ENCODE results near the gene SLC4A9.
"Not testable (repeated sequence)": the region's sequence is repeated elsewhere in the genome, so short reads cannot be mapped to it uniquely, and the experiment has no call there.

The SLC4A9 gene

DNA sequence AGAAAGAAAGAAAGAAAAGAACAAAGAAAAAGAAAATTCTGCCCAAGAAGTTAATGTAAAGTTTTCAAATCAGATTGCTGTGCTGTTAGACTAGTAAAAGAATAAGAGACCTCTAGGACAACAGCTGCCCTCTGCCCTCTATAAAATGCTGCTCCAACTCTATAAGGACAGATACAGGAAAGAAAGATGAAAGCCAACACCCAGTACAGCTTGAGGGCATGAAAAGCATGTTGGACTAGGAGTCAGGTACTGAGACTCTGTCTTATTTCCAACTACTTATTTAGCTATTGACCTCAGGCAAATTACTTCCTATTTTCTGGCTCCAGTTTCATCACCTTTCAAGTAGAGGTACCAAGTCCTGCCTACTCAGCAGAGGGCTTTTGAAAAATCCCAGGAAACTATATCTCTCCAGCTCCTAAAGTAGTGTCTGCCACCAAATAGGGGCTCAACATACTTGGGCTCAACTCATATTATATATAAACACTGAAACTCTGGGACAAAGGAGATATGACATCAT is 19.3 kb upstream of the SLC4A9 start:
- DNase-seq: no peak

DNA sequence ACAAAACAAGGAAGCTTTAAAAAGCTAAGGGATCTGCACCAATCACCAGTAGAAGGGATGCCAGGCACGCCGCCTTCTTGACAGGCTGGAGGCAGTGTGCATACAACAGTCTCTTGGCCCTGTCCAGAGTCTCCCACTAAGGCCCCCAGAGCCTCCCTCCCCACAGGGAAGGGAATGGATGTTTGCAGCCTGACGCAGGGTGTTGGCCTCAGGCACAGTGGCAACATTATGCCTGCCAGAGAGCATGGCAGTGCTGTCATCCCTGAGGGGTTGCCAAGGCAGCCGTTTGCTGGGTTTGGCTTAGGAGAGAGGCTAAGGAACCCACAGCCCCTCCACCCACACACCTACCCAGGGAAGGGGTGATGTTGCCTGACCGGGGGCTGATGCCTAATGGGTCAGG is 18.4 kb upstream of the SLC4A9 start:
- DNase-seq: no peak

DNA sequence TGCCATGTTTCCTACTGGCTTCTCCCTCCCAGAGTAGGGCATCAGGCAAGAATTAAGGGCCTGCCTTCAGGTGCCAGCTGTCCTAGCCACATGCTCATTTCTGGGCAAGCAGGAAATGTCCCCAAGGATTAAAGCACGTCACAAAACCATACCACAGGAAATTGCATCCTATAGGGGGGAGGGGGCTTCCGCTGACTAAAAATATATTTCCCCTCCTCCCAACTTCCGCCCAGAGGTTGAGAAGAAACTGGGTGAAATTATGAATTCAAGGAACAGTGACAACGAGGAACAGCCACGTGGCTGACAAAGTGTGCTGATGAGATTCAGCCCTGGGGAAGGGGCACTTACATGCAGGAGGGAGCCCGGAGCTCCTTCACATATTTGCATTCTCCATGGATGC is 17.7 kb upstream of the SLC4A9 start:
- DNase-seq: no peak

DNA sequence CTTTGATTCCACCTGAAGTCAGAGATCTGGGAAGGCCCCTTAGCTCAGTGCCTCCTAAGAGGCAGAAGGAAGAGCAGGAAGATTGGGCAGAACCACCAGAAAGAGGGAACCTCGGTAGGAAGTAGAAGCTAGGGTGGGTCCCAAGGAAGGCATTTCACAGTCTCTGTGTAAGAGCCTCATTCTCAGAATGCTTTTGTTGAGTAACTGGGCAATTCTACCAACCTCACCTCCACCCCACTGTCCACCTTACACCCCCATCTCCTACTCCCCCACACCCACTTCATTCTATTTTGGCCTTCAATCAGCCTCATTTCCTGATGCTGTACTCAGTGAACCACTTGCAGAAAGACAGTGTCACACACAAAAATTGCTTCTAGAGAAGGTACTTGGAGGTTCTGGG is 17.1 kb upstream of the SLC4A9 start:
- DNase-seq: no peak

DNA sequence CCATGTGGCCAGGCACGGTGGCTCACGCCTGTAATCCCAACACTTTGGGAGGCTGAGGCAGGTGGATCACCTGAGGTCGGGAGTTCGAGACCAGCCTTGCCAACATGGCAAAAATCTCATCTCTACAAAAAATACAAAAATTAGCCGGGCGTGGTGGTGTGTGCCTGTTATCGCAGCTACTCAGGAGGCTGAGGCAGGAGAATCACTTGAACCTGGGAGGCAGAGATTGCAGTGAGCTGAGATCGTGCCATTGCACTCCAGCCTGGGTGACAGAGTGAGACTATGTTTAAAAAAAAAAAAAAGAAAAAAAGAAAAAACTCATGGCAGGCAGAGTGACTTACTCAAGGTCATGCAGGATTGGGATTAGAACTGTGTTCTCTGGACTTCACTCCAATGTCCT is 16.1 kb upstream of the SLC4A9 start:
- DNase-seq: not testable (repeated sequence)

DNA sequence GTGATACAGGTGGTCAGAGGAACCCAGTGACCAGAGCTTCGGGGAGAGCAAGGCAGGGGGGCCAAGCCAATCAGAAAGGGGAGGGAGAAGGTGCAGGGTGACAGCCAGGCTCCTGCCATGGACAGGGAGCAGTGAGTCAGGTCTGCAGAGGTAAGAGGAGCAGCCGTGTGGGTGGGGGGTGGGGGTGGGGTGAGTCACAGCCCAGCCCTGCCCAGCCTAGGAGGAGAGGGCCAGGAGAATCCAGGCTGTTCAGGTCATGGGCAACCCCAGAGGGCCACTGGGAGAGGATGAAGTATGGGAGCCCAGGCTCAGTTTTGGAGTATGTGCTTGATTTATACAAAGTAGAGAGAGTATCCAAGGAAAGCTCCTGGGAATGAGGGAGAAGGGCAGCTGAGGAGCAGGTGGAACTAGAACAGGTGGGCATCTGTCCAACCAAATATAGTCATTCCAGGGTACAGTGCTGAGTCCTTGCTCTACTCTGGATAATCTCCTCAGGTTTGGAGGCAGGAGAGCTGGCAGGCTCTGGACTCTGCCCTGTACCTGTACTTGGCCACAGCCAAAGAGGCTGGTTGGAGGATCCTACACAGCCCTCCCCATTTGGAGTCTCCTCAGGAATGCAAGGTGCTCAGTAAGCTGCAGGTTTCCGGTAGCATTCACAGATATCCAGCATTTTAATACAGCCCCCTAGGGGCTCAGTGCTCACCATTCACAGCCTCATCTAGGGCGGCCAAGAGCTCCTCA is 15.1 kb upstream of the SLC4A9 start:
- peak; percentile 27 for DNase-seq

DNA sequence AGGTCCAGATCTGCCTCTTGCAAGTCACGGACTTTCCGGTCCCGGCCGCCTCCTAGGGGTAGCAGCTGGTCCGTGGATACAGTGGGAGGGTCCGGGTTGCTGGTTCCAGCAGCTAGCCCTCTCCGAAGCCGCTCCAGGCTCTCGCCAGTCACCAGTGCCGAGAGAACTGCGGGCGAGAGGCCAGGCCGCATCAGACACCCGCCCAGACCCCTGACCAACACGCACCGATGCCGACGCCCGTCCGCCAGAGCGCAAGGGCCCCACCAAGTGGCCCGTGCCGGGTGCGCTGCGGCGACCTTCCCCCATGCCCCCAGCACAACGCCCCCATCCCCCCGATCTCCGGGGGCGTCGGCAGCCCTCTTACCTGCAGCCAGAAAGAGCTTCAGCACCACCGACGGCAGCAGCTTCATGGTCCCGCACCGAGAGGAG is 14.1 kb upstream of the SLC4A9 start:
- no peak for DNase-seq

DNA sequence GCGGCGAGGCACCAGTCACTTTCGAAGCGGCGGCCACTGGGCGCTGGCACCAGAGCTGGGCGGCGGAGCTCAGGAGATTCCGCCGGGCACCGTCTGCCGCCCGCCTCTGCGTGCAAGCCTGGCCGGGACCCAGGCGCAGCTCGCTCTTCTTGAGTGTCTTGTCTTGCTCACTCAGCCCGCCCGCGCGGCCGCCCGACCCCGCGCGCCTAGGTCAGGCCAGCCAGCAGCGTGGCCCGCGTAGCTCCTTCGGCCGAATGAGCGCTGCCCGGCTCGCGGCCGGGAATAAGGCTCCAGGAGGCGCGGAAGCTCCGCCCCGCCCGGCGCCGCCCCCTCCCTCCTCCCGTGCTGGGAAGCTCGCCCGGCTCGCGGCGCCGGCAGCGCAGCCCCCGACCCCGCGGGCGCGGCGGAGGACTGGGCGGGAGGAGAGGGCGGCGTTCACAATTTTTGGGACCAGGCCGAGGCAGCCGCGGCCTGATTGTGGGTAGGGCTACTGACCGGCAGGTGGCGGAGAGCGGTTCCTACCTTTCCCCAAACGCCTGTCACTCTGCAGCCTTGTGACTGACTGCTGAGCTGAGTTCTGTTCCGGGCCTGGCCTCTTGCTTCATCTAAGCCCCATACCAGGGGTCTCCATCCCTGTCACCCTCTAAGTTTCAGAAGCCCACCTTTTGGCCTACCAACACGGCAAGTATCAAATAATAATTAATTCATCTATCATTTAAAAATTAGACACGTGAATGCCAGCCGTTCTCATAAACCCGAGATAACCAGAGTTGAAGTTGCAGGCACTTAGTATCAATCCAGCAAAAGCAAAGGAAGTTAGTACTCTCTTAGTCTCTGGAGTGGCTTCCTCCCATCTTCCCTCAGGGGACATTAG is 13.4 kb upstream of the SLC4A9 start, which contains the start of gene HBEGF:
Gene HBEGF, minus strand, starts transcription at position 256 of the 874 bp plus-strand sequence. CDS start 275 bp downstream, outside the sequence.
- peak; percentile 49 for DNase-seq

DNA sequence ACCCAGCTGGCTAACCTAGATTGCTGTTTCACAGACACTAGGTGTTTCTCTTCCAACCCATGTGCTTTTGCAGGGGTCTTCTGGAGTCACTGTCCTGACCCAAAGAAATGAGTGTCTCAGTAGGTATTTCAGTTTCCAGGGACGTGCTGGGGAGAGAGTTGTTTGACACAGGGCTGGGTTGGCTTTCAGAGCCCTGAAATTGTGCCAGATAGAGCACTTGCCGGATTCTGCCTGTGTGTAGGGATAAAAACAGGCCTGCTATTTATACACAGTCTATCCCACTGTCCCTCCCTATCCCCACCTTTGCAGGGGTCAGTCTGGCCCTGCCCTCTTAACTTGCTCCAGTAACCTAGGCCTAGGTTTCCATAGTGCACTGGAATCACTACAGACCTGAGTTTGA is 12.6 kb upstream of the SLC4A9 start:
- no peak for DNase-seq

DNA sequence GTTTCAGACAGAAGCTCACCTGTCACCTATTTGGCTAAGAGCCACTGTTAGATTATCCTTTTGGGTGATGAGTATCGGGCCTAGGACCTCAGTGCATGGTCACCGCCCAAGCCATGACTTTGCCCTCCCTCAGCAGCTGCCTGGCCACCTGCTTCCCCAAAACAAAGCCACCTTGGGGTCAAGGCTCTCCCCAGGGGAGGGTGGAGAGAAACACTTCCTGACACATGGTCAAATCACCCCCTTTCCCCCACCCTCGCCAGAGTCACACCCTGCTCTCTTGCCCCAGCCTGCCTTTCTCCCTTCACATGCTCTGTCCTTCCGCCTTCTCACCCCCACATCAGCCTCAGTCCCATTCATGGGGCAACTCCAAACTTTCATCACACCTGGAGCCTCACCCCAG is 11.9 kb upstream of the SLC4A9 start:
- no peak for DNase-seq

DNA sequence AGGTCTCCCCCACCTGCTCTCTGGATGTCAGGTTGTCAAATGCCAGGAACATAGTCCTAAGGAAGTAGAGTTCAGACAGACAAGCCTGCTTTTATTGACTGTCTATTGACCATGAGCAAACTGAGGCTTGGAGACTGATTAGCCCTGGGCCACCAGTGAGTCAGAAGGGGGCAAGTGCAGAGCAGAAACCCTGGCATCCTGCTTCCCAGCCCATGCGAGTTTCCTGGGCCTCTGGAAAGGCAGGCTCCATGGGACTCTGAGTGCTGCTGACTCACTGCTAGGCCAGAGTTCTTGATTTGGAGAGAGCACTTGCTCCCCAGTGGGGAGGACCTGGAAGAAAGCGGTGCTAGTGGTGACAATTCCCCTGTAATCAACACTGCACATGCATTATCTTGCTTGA is 10.8 kb upstream of the SLC4A9 start:
- no peak for DNase-seq

DNA sequence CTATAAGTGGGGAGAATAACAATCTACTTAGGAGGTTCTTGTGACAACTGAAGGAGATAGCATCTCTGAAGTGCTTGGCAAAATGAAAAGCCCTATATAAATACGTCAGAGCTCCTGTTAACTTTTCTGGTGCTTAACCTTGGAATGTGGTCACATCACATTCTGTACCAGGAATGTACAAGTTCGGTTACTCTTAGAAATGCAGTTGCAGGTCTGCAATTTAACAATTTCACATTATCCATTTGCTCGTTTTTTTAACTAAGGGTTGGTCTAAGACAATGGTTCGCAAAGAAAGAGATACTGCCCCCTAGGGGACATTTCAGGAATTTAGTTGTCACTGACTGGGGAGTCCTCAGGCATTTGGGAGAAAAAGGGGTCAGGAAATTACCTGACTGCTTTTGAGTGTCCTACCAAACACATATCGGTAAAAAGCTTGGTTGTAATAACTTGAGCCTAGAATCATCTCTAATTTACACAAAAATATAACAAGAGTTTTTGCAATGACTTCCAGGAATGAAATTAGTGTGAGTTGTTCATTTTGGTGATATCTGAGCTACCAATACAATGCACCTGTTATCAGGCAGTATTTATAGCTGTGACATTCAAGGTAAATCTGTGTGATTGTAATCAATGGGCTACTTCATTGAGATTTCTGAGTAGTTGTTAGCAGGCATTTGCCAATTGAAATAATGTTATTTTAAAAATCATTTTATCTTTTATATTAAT is 8.2 kb upstream of the SLC4A9 start:
- peak; percentile 34 for DNase-seq

DNA sequence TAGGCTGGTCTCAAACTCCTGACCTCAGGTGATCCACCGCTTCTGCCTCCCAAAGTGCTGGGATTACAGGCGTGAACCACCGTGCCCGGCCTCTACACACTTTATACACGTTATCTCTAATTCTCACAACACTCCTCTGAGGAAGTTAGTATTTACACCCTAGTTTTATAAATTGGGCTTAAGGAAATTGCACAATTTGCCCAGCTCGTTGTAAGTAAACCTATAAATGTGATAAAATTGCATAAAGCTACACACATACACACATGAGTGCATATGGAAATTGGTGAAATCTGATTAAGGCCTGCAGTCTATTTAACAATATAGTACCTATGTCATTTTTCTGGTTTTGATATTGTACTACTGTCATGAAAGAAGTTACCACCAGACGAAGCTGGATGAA is 4.4 kb upstream of the SLC4A9 start:
- no peak for DNase-seq

DNA sequence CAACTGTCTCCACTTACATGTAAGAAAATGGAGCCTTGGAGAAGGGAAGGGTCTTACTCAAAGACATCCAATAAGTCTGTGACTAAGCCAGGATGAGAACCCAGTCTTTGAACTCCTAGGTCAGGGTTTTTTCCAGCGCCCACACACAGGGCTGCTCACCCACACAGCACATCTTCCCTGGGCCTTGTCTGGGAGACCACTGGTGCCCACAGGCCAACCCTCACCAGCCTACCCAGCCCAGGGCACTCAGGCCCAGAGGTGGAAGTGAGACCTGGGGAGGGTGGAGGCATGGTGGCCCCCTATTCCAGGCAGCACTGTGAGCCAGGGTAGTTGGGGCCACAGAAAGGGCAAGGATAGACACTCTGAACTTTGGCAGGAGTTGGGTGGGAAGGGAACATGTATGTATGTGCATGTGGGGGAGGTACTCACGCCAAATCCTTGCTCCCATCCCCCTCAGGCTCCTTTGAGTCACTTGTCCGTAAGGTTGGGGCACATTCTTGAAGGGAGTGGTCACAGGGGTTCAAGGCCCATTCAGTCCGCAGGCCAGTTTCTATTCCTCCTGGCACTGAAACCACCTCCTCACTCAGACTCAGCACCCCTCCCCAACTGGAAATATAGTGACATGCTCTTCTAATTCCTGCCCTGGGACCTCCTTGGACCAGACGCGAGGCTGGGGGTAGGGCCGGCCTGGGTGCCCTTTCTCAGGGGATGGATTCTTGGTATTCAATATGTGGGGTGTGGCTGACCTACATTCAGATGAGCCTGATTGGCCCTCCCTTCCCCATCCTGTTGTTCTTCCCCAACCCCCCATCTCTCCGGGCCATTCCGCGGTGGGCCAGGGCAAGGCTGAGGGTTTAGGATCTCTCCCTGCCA is 2.9 kb upstream of the SLC4A9 start:
- DNase-seq: no peak

DNA sequence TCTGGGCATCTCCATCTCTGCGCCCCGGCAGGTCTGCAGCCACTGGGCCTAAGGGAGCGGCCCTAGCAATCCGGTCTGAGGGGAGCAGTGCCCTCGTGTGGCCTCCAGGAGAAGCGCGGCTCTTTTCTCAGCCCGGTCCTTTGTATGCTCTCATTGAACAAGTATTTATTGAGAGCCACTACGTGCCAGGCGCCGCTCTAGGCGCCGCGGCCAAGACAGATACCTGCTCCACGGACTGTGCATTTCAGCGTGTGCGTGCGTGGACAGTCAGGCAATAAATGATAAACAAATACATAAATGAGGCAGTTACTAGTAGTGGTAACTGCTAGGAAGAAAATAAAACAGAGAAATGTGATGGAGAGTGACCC is 2.3 kb upstream of the SLC4A9 start:
- peak; percentile 73 for DNase-seq

DNA sequence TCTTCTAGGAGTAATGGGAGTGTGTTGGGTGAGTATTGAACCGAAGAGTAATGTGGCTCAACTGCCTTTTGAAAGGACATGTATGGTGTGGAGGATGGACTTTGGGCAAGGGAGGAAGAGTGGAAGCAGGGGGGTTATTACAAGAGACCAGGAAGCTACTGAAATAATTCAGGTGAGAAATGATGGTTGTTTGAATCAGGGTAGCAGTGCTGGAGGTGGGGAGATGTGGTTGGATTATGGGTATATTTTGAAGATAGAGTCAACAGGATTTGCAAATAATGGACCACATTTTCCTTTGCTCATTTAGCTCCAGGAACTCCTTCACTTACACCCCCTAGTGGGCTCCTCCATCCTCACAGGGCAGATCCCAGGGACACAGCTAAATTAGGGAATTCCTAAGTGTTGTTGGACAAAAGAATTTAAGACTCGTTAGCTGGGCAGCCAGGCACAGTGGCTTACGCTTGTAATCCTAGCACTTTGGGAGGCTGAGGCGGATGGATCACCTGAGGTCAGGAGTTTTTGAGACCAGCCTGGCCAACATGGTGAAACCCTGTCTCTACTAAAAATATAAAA is 1.2 kb upstream of the SLC4A9 start:
- no peak for DNase-seq

DNA sequence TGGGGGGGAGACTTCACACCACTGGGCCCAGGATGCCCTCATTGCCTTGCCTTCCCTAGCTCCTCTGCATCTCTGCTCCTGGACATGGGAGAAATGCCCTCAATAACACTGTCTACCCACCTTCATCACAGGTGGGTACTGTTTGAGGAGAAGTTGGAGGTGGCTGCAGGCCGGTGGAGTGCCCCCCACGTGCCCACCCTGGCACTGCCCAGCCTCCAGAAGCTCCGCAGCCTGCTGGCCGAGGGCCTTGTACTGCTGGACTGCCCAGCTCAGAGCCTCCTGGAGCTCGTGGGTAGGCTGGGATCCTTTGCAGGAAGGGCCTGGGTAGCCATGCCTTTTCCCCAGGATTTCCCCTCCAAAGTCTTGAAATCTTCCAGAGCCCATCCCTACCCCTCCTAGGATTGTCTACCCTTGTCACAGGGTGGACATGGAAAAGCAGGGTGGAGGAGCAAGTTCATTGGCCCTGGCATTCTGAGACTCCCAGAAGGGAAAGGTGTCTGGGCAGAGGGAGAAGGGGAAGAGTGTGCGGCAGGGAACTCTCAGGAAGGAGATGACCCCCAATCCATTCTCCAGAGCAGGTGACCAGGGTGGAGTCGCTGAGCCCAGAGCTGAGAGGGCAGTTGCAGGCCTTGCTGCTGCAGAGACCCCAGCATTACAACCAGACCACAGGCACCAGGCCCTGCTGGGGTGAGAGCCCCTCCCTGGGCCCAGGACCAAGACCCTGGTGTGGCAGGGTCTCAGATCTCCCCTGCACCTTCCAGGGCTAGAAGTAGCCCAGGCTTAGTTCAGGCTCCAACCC is 886 bp downstream of the SLC4A9 start:
- no peak for DNase-seq

DNA sequence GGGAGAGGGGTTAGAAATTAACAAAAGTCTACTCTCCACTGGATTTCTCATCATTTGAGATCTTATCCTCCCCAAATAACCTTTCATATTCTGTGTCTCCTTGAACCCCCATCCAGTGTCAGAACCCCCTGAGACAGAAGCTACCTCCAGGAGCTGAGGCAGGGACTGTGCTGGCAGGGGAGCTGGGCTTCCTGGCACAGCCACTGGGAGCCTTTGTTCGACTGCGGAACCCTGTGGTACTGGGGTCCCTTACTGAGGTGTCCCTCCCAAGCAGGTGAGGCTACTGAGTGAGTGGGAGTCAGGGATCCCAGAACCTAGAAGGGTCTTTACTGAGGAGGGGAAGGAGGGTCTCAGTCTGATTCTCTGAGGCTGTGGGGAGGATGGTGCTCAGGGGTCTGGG is 1.9 kb downstream of the SLC4A9 start:
- no peak for DNase-seq

DNA sequence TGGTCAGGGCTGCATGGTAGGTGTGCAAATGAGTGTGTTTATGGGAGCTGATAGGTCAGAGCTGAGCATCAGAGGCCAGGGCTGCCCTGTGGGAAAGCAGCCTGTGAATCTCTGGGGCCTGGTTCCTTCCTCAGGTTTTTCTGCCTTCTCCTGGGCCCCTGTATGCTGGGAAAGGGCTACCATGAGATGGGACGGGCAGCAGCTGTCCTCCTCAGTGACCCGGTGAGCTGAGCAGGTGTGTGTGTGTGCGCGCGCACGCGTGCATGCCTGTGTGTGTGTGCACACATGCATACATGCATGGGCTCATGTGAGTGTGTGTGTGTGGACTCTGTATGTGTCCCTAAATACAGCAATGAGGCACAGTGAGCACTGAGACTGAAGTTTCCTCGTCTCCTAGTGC is 2.3 kb downstream of the SLC4A9 start:
- DNase-seq: no peak

DNA sequence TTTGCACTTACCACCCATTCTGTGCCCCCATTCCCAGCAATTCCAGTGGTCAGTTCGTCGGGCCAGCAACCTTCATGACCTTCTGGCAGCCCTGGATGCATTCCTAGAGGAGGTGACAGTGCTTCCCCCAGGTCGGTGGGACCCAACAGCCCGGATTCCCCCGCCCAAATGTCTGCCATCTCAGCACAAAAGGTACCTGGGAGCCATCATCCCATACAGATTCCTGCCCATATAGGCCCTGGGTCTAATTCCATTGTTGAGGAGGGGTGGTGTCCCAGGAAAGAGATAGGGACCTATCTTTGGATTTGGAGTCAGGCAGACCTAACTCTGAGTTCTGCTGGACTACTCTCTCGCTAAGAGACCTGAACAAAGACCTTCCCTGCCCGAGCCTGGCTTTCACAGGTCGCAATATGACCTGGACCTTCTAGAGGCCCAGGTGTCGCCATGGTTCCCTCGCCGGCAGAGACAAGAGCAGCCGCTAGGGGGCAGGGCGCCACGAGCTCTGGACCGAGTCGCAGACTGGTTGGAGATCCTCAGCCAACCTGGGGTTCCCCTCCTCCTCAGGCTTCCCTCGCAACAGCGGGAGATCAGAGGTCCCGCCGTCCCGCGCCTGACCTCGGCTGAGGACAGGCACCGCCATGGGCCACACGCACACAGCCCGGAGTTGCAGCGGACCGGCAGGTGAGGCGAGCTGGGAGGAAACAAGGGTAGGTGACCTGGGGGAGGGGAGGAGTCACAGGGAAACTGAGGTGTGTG is 3.1 kb downstream of the SLC4A9 start:
- DNase-seq: peak; percentile 85

Data from activated naive CD4-positive, alpha-beta T cell treated with anti-CD3 and anti-CD28 coated beads, Interleukin-2, amount 50 U/mL, for 16 hours (primary cell).